Muscle of arm (tissue), 12 donors: ENCODE data around the gene BRMS1. TPM values are rescaled to one million over a fixed set of nuclear protein-coding genes. Genes with fewer than 3 reads are reported as not detected.

Experiments
- DNase-seq: peaks from one replicate; pipeline ENCODE4 v3.0.0-alpha.2; 2013
- polyA plus RNA-seq, 12 donors: library from polyadenylated mRNA; unstranded; fragments of 120-200 nt; gene quantifications; one replicate each; pipeline ENCODE4 v1.2.1, GENCODE V29; 2013; ENCODE audit not compliant: insufficient read length in 12 of 12

BRMS1 gene
- polyA plus RNA-seq, 12 donors, result 14.7 to 28.4 (median 19.2) TPM; not detected in 1

DNA sequence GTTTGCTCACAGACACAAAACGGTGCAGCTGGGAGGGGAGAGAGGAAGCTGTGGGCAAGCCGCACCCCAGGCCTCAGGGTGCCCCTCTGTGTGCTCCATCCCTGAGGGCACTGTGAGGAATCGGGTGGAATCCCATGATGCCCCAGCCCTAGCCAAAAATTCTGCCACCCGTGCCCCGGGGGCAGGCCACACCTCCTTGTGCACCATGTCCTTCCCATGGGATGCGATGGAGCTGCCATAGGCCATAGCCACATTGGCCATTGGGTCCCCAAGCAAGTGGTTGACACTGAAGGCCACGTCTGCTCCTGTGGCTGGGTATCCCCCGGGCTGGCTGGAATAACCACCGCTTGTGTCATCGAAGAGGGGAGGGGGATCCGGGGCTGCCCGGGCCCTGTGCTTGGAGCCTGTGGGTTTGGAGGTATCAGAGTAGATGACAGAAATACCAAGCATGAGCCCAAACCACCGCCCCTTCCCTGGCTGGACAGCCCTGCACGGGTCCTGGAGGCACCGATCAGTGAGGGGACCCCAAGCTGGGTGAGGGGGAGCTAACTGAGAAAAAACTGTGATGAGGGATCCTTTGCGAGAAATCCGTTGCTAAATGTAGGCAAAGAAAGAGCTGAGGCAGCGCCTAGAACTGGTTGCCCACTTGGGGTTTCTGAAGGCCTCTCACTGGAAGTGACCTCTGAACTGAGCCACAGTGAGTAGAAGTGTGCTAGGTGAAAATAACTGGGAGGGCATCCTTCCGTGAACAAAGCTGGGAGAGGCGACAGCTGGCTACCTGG is 56.8 kb downstream of the BRMS1 start:
- no peak for DNase-seq

Other genes starting within 250 kb of the BRMS1 start
- gene KLC2, start 87.4 kb downstream of the BRMS1 start, polyA plus RNA-seq, result 10 to 100 TPM in 10 of 12 donors, 1 to 10 TPM in 1, not detected in 1; 8.3 to 21.6 (median 14.8) TPM
- gene RAB1B, start 76.5 kb downstream of the BRMS1 start, polyA plus RNA-seq, result 100 to 1,000 TPM in 2 of 12 donors, 10 to 100 TPM in 9, not detected in 1; 74.0 to 118 (median 89.9) TPM
- gene CNIH2, start 66.9 kb downstream of the BRMS1 start, polyA plus RNA-seq, result 1 to 10 TPM in 11 of 12 donors, not detected in 1; 1.6 to 9.4 (median 4.7) TPM
- 100 to 1,000 TPM in 1 of 12 donors, 10 to 100 TPM in 10, not detected in 1; 30.1 to 132 (median 40.9) TPM for gene YIF1A, start 56.0 kb downstream of the BRMS1 start, polyA plus RNA-seq
- gene TMEM151A, start 53.2 kb downstream of the BRMS1 start, polyA plus RNA-seq, result under 1 TPM in 1 of 12 donors, not detected in 11; 0.08 TPM
- gene CD248, start 28.1 kb downstream of the BRMS1 start, polyA plus RNA-seq, result 100 to 1,000 TPM in 4 of 12 donors, 10 to 100 TPM in 7, not detected in 1; 58.8 to 208 (median 73.9) TPM
- 10 to 100 TPM in 1 of 12 donors, 1 to 10 TPM in 9, not detected in 2; 4.1 to 11.7 (median 5.9) TPM for gene RIN1, start 8.7 kb downstream of the BRMS1 start, polyA plus RNA-seq
- 10 to 100 TPM in 11 of 12 donors, not detected in 1; 16.0 to 25.2 (median 20.3) TPM for gene B4GAT1, start 2.5 kb upstream of the BRMS1 start, polyA plus RNA-seq
- 10 to 100 TPM in 11 of 12 donors, not detected in 1; 13.7 to 38.4 (median 25.3) TPM for gene SLC29A2, start 26.7 kb upstream of the BRMS1 start, polyA plus RNA-seq
- gene NPAS4, start 75.9 kb upstream of the BRMS1 start, polyA plus RNA-seq, result under 1 TPM in 8 of 12 donors, not detected in 4; 0.07 to 0.58 (median 0.22) TPM
- 10 to 100 TPM in 11 of 12 donors, not detected in 1; 42.2 to 62.4 (median 46.3) TPM for gene MRPL11, start 93.7 kb upstream of the BRMS1 start, polyA plus RNA-seq
- 1 to 10 TPM in 11 of 12 donors, not detected in 1; 4.2 to 10.0 (median 5.2) TPM for gene PELI3, start 121.8 kb upstream of the BRMS1 start, polyA plus RNA-seq
- 10 to 100 TPM in 11 of 12 donors, not detected in 1; 15.5 to 45.8 (median 21.7) TPM for gene DPP3, start 135.3 kb upstream of the BRMS1 start, polyA plus RNA-seq
- gene BBS1, start 165.5 kb upstream of the BRMS1 start, polyA plus RNA-seq, result 10 to 100 TPM in 11 of 12 donors, not detected in 1; 15.8 to 34.2 (median 20.8) TPM
- gene ZDHHC24, start 200.9 kb upstream of the BRMS1 start, polyA plus RNA-seq, result 1 to 10 TPM in 11 of 12 donors, not detected in 1; 2.9 to 8.1 (median 4.9) TPM
- gene ACTN3, start 201.8 kb upstream of the BRMS1 start, polyA plus RNA-seq, result 100 to 1,000 TPM in 5 of 12 donors, 10 to 100 TPM in 6, not detected in 1; 26.5 to 263 (median 61.4) TPM
- 10 to 100 TPM in 11 of 12 donors, not detected in 1; 23.6 to 41.0 (median 29.6) TPM for gene CTSF, start 223.5 kb upstream of the BRMS1 start, polyA plus RNA-seq
- gene CCDC87, start 248.0 kb upstream of the BRMS1 start, polyA plus RNA-seq, result under 1 TPM in 9 of 12 donors, not detected in 3; 0.08 to 0.27 (median 0.12) TPM
- gene CCS, start 248.1 kb upstream of the BRMS1 start, polyA plus RNA-seq, result 10 to 100 TPM in 11 of 12 donors, not detected in 1; 23.2 to 49.3 (median 29.5) TPM